IMR-90 (cell line): ENCODE results near the gene TGFBI. TPM values are rescaled to one million over a fixed set of nuclear protein-coding genes. Genes with fewer than 3 reads are reported as not detected.

Source experiments
- ATAC-seq: fragments of 200-7000 bp; cut with Tn5 transposase; 2 replicates; pipeline ENCODE4 v1.9.1; 2020; ENCODE audit warnings: low read depth, mild to moderate bottlenecking, moderate library complexity
- BruUV-seq: library from RNA; stranded (reverse); fragments of 400-500 nt; replicated peaks from 2 replicates; lab custom pipeline; 2021; lab: Mats Ljungman, UMichigan
- CTCF ChIA-PET: fragments of 300-600 bp; formaldehyde crosslinking; extraction: SDS; loops from one replicate; lab custom pipeline; 2021; ENCODE audit warnings: antibody characterized with exemption; lab: Yijun Ruan, JAX
- POLR2A ChIA-PET: fragments of 300-600 bp; sonication (Branson Sonifier 250); formaldehyde crosslinking; loops from one replicate; lab custom pipeline; 2022; ENCODE audit warnings: antibody characterized with exemption; ENCODE audit not compliant: unreplicated experiment; lab: Charles Lee
- DNase-seq: peaks from one replicate; pipeline ENCODE4 v3.0.0; 2013
- H2AFZ ChIP-seq: replicated peaks from 2 replicates; pipeline ENCODE3; 2013; ENCODE audit warnings: low read length, mild to moderate bottlenecking; ENCODE audit not compliant: poor library complexity
- H2AK5ac ChIP-seq: 2 replicates; pipeline ENCODE4 v1.6.1; 2013; ENCODE audit warnings: low read depth, low read length, inconsistent platforms
- H2AK9ac ChIP-seq: replicated peaks from 2 replicates; pipeline ENCODE3; 2013; ENCODE audit warnings: mild to moderate bottlenecking, low read depth, low read length, moderate library complexity; ENCODE audit not compliant: poor library complexity
- H2BK120ac ChIP-seq: 2 replicates; pipeline ENCODE4 v1.6.1; 2013; ENCODE audit warnings: low read depth, low read length, inconsistent platforms
- H2BK15ac ChIP-seq: 3 replicates; pipeline ENCODE4 v1.6.1; 2013; ENCODE audit warnings: low read depth, low read length, inconsistent platforms
- H2BK20ac ChIP-seq: 2 replicates; pipeline ENCODE4 v1.6.1; 2013; ENCODE audit warnings: low read depth, mild to moderate bottlenecking, inconsistent platforms, low read length, moderate library complexity
- H2BK5ac ChIP-seq: 2 replicates; pipeline ENCODE4 v1.6.1; 2013; ENCODE audit warnings: mild to moderate bottlenecking, low read depth, low read length, inconsistent platforms; ENCODE audit not compliant: poor library complexity, severe bottlenecking
- H3K14ac ChIP-seq: replicated peaks from 2 replicates; pipeline ENCODE4 v1.6.1; 2013; ENCODE audit warnings: low read depth, low read length, inconsistent platforms
- H3K18ac ChIP-seq: 2 replicates; pipeline ENCODE4 v1.6.1; 2013; ENCODE audit warnings: low read depth, low read length, control low read depth
- H3K23ac ChIP-seq: 2 replicates; pipeline ENCODE4 v1.6.1; 2013; ENCODE audit warnings: low read depth, low read length, inconsistent platforms
- H3K27ac ChIP-seq: 2 replicates; pipeline ENCODE4 v1.5.1; 2013; ENCODE audit warnings: mild to moderate bottlenecking, control low read depth, low read length; ENCODE audit not compliant: insufficient read depth
- H3K27me3 ChIP-seq: 2 replicates; pipeline ENCODE4 v1.6.1; 2013; ENCODE audit warnings: low read length; ENCODE audit not compliant: control insufficient read depth, insufficient read depth
- H3K36me3 ChIP-seq: 2 replicates; pipeline ENCODE4 v1.6.1; 2013; ENCODE audit warnings: low read length, mixed read lengths; ENCODE audit not compliant: control insufficient read depth, insufficient read depth
- H3K4ac ChIP-seq: 2 replicates; pipeline ENCODE4 v1.6.1; 2013; ENCODE audit warnings: low read depth, low read length, inconsistent platforms
- H3K4me1 ChIP-seq: 2 replicates; pipeline ENCODE4 v1.6.1; 2013; ENCODE audit warnings: low read length, mixed read lengths; ENCODE audit not compliant: control insufficient read depth, insufficient read depth
- H3K4me2 ChIP-seq: 2 replicates; pipeline ENCODE4 v1.6.1; 2013; ENCODE audit warnings: low read depth, mild to moderate bottlenecking, control low read depth, low read length, moderate library complexity
- H3K4me3 ChIP-seq: 2 replicates; pipeline ENCODE4 v1.5.1; 2013; ENCODE audit warnings: low read depth, mild to moderate bottlenecking, control low read depth, low read length, moderate library complexity; ENCODE audit not compliant: insufficient read depth
- H3K56ac ChIP-seq: 2 replicates; pipeline ENCODE4 v1.6.1; 2013; ENCODE audit warnings: low read length, inconsistent platforms; ENCODE audit not compliant: insufficient read depth; ENCODE audit errors: extremely low read depth
- H3K79me1 ChIP-seq, 2 experiments: 2 replicates each; pipeline ENCODE4 v1.6.1; 2013; ENCODE audit warnings: low read length in 2 of 2, inconsistent platforms in 1 of 2, low read depth in 1 of 2
- H3K9ac ChIP-seq: 2 replicates; pipeline ENCODE4 v1.6.1; 2013; ENCODE audit warnings: low read depth, low read length, control low read depth
- H3K9me1 ChIP-seq: 2 replicates; pipeline ENCODE4 v1.6.1; 2013; ENCODE audit warnings: low read length, inconsistent platforms; ENCODE audit not compliant: insufficient read depth
- H3K9me3 ChIP-seq: 2 replicates; pipeline ENCODE4 v1.6.1; 2013; ENCODE audit warnings: low read length; ENCODE audit not compliant: control insufficient read depth, insufficient read depth
- H4K20me1 ChIP-seq: 2 replicates; pipeline ENCODE4 v1.6.1; 2013; ENCODE audit warnings: low read length, inconsistent platforms; ENCODE audit not compliant: insufficient read depth
- H4K5ac ChIP-seq: 2 replicates; pipeline ENCODE4 v1.6.1; 2013; ENCODE audit warnings: mild to moderate bottlenecking, low read depth, low read length, control low read depth
- H4K8ac ChIP-seq, 2 experiments: 2 replicates each; pipeline ENCODE4 v1.6.1; 2013; ENCODE audit warnings: low read depth in 2 of 2, low read length in 2 of 2, control low read depth in 1 of 2, inconsistent platforms in 1 of 2
- H4K91ac ChIP-seq: 2 replicates; pipeline ENCODE4 v1.6.1; 2013; ENCODE audit warnings: low read depth, low read length, inconsistent platforms; ENCODE audit not compliant: insufficient read depth
- BHLHE40 ChIP-seq: fragments of 150-350 bp; IDR thresholded peaks from 2 replicates; pipeline ENCODE4 v1.6.1; 2016; ENCODE audit warnings: mild to moderate bottlenecking, low read depth, low read length
- CEBPB ChIP-seq: IDR thresholded peaks from 2 replicates; pipeline ENCODE4 v1.6.1; 2012; ENCODE audit warnings: low read depth, low read length, improper control_type of control experiment
- CHD1 ChIP-seq: IDR thresholded peaks from 2 replicates; pipeline ENCODE4 v1.6.1; 2012; ENCODE audit warnings: low read depth, low read length, improper control_type of control experiment
- FOS ChIP-seq: fragments of 150-350 bp; IDR thresholded peaks from 2 replicates; pipeline ENCODE4 v1.6.1; 2016; ENCODE audit warnings: low read depth, low read length
- MAFK ChIP-seq: IDR thresholded peaks from 2 replicates; pipeline ENCODE4 v1.6.1; 2012; ENCODE audit warnings: low read depth, low read length, improper control_type of control experiment
- MAZ ChIP-seq: IDR thresholded peaks from 2 replicates; pipeline ENCODE4 v1.6.1; 2012; ENCODE audit warnings: low read depth, mild to moderate bottlenecking, low read length, improper control_type of control experiment, moderate library complexity, borderline replicate concordance
- NFE2L2 ChIP-seq: fragments of 150-350 bp; IDR thresholded peaks from 2 replicates; pipeline ENCODE4 v1.6.1; 2016; ENCODE audit warnings: low read depth, mild to moderate bottlenecking, low read length
- POLR2A ChIP-seq: IDR thresholded peaks from 2 replicates; pipeline ENCODE4 v1.6.1; 2012; ENCODE audit warnings: mild to moderate bottlenecking, low read depth, low read length
- RCOR1 ChIP-seq: IDR thresholded peaks from 2 replicates; pipeline ENCODE4 v1.6.1; 2012; ENCODE audit warnings: mild to moderate bottlenecking, low read length, improper control_type of control experiment; ENCODE audit not compliant: insufficient replicate concordance
- RFX5 ChIP-seq: IDR thresholded peaks from 2 replicates; pipeline ENCODE4 v1.8.0; 2012; ENCODE audit warnings: low read depth, mild to moderate bottlenecking, low read length, moderate library complexity
- SMC3 ChIP-seq: fragments of 150-350 bp; IDR thresholded peaks from 2 replicates; pipeline ENCODE4 v1.6.1; 2016; ENCODE audit warnings: low read depth, mild to moderate bottlenecking, antibody characterized with exemption, low read length, moderate library complexity
- WGBS, 2 experiments: methylation state at CpG; one replicate each; pipeline versions ENCODE4 v1.1.5 to v1.1.7; 2013; ENCODE audit warnings: missing lambda C conversion rate in 2 of 2; ENCODE audit not compliant: insufficient read length in 1 of 2; ENCODE audit errors: extremely low coverage in 2 of 2; 5-methylcytosine and 5-hydroxymethylcytosine counted together
- dilution Hi-C: fragments of 300-500 bp; cut with HindIII; formaldehyde crosslinking; loops from one replicate; pipeline ENCODE4 v1.14.3; 2018; ENCODE audit warnings: low sequenced_read_pairs; ENCODE audit not compliant: unreplicated experiment
- in situ Hi-C: fragments of 300-500 bp; cut with MboI; formaldehyde crosslinking; loops from 3 replicates; pipeline ENCODE4 v1.14.3; 2019; ENCODE audit warnings: low sequenced_read_pairs, inconsistent platforms, mixed read lengths
- intact Hi-C: fragments of 100-400 bp; cut with micrococcal nuclease; formaldehyde crosslinking; loops from 2 replicates; pipeline ENCODE4 v1.10.0; 2022
- polyA plus RNA-seq, 3 experiments: library from polyadenylated mRNA; depleted of rRNA; stranded (reverse); fragments of >200 nt; gene quantifications; 2 replicates each; pipeline ENCODE4 v1.2.3, GENCODE V29; 2012; ENCODE audit warnings: low replicate concordance in 1 of 3
- total RNA-seq: library from RNA; depleted of rRNA; stranded (reverse); fragments of >200 nt; gene quantifications from 2 replicates; pipeline ENCODE4 v1.2.3, GENCODE V29; 2012
- TF ChIP-seq, protein P1 (sequence below): fragments of 150-350 bp; IDR thresholded peaks from 2 replicates; pipeline ENCODE4 v1.6.1; 2017; ENCODE audit warnings: mild to moderate bottlenecking, antibody characterized with exemption, low read length, low read depth
- TF ChIP-seq, protein P2 (sequence below): conservative IDR thresholded peaks from 2 replicates; pipeline ENCODE4 v1.5.1; 2012; ENCODE audit warnings: mild to moderate bottlenecking, low read depth, low read length, improper control_type of control experiment

Gene TGFBI
- total and polyA plus RNA-seq, 2 of the 4 experiments (the other 2 are of a cell fraction) = 618 to 1,551 TPM

DNA sequence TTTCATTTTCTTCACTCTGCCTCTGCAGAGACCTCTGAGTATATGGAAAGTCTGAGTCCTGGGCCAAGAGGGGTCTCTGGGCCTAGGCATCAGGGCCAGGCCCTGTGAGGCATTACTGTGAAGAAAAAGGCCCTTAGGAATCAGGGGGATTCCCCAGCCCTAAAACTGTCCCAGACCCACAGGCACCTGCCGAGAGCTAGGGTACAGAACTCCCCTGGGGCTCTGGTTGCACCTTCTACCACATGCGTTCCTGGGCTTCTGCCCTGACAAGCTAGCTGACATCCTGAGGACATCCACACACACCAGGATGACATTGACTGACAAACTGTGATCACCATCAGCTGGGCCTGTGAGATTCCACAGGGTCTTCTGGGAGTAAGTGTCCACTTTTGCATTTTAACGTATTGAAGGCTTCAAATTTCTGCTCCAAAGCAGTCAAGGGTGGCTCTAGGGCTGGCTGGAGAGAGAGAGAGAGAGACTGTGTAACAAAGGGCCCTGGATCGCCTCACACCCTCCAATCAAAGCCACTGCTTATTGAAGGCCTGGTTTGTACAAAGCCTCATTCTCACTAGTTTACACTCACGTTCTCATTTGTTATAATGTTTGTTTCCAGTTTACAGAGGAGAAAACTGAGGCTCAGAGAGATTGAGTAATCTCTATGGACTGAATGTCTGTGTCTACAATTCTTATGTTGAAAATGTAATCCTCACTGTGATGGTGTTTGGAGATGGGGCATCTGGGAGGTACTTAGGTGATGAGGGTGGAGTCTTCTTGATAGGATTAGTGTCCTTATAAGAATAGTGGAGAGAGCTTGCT is 45.1 kb downstream of the TGFBI start (continued):
- TF ChIP-seq SMC3 = no peak

DNA sequence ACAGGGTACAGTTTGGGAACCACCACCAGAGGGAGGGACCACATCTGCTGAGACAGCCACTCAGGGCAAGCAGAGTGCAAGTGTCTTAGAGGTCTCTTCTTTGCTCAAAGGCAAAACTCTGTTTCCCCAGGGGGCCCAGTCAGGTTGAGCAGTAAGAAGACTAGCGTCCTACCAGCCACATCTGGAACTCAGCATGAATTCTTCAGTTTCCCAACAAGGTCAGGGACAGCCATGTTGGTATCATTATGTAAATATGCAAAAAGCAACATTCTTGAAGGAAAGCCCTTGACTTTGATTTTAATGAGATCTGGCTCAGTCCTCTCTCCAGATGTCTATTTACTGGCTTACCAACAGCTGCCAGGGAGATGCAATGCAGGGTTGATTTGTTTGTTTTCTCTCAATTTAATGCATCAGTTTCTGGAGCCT is 46.7 kb downstream of the TGFBI start:
- Histone ChIP-seq H3K27me3 (no peaks in the 10 kb centered on the region), H4K20me1 (no peaks in the 10 kb centered on the region; the same call in 1 of the 2 replicates), H3K36me3 (peaks cover 10% of the 10 kb centered on the region), H2BK20ac (no peak overlapping the region), H3K4me1 (no peaks in the 10 kb centered on the region; the same call in 1 of the 2 replicates), H3K14ac (no peak overlapping the region), H2BK5ac (no peak overlapping the region), H2AK5ac (no peak overlapping the region), H3K9me3 (no peaks in the 10 kb centered on the region), H3K27ac (no peak overlapping the region), H3K79me1 (no peaks in the 10 kb centered on the region), H2AK9ac (no peak overlapping the region), H4K91ac (no peak overlapping the region), H4K5ac (no peak overlapping the region), H2AFZ (no peak overlapping the region), H3K4me3 (no peak overlapping the region), H2BK15ac (no peak overlapping the region), H3K23ac (no peak overlapping the region), H2BK120ac (no peak overlapping the region), H3K9ac (no peak overlapping the region), H3K4me2 (no peak overlapping the region), H3K4ac (no peak overlapping the region), H3K56ac (no peak overlapping the region), H4K8ac (no peak overlapping the region), H3K9me1 (peaks cover 8% of the 10 kb centered on the region; the same call in 1 of the 2 replicates), H3K18ac (no peak overlapping the region)
- BruUV-seq = no TSS peak
- ATAC-seq = no peak
- ChIA-PET POLR2A (interaction anchor here (0.6 kb wide), 1 partner anchor 938 kb away, joined by 4 read pairs; no protein-coding TSS in a partner anchor), CTCF (no interaction called here)
- TF ChIP-seq, protein P1, sequence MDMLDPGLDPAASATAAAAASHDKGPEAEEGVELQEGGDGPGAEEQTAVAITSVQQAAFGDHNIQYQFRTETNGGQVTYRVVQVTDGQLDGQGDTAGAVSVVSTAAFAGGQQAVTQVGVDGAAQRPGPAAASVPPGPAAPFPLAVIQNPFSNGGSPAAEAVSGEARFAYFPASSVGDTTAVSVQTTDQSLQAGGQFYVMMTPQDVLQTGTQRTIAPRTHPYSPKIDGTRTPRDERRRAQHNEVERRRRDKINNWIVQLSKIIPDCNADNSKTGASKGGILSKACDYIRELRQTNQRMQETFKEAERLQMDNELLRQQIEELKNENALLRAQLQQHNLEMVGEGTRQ = no peak
- TF ChIP-seq MAFK (no peak), CHD1 (no peak), CEBPB (no peak), FOS (no peak), POLR2A (no peak), BHLHE40 (no peak), RFX5 (no peak), NFE2L2 (no peak), RCOR1 (no peak), MAZ (no peak), SMC3 (no peak)
- TF ChIP-seq, protein P2, sequence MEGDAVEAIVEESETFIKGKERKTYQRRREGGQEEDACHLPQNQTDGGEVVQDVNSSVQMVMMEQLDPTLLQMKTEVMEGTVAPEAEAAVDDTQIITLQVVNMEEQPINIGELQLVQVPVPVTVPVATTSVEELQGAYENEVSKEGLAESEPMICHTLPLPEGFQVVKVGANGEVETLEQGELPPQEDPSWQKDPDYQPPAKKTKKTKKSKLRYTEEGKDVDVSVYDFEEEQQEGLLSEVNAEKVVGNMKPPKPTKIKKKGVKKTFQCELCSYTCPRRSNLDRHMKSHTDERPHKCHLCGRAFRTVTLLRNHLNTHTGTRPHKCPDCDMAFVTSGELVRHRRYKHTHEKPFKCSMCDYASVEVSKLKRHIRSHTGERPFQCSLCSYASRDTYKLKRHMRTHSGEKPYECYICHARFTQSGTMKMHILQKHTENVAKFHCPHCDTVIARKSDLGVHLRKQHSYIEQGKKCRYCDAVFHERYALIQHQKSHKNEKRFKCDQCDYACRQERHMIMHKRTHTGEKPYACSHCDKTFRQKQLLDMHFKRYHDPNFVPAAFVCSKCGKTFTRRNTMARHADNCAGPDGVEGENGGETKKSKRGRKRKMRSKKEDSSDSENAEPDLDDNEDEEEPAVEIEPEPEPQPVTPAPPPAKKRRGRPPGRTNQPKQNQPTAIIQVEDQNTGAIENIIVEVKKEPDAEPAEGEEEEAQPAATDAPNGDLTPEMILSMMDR = no peak
- no peak for DNase-seq
- in situ Hi-C loops = no loop called here
- dilution Hi-C loops = no loop called here
- 60% methylated on average over 1 of the region's 1 CpG; no CpG with 5 or more reads in 1 of the 2 experiments for WGBS, 2 experiments
- intact Hi-C loops = no loop called here
